Measurements from ENCODE around the gene NKIRAS2. TPM values are rescaled to one million over a fixed set of nuclear protein-coding genes. Genes with fewer than 3 reads are reported as not detected.

Gene NKIRAS2
- total RNA-seq, 6 experiments from 2014 or later: 37.1 to 43.9 (median 40.3) TPM

DNA sequence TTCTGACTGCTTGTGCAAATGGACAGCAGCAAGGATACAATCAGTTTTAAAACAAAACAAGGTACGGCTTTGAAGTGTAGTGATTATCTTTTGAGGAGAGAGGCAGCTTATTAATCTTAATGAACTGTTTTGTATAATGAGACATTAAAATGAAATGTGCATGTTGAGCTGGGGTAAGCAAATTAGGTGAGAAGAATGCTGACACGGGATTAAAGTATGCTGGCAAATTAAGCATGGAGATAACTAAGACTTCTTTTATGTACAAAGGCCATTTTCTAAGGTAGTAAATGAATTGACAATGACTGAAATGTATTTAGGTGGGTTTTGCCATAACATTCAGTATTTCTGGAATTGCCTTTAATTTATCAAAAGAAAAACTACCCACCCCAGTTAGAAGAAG lies 21.4 kb upstream of the NKIRAS2 start:
- no peaks in the 10 kb centered on the region for H3K9me3 Mint-ChIP-seq
- DNase-seq: no peak
- peaks cover 51% of the 10 kb centered on the region for H3K4me1 Mint-ChIP-seq (ENCODE audit: low read depth)
- TF ChIP-seq, protein P1, sequence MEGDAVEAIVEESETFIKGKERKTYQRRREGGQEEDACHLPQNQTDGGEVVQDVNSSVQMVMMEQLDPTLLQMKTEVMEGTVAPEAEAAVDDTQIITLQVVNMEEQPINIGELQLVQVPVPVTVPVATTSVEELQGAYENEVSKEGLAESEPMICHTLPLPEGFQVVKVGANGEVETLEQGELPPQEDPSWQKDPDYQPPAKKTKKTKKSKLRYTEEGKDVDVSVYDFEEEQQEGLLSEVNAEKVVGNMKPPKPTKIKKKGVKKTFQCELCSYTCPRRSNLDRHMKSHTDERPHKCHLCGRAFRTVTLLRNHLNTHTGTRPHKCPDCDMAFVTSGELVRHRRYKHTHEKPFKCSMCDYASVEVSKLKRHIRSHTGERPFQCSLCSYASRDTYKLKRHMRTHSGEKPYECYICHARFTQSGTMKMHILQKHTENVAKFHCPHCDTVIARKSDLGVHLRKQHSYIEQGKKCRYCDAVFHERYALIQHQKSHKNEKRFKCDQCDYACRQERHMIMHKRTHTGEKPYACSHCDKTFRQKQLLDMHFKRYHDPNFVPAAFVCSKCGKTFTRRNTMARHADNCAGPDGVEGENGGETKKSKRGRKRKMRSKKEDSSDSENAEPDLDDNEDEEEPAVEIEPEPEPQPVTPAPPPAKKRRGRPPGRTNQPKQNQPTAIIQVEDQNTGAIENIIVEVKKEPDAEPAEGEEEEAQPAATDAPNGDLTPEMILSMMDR (IDR thresholded peaks at IDR 0.05): no peak
- H3K36me3 Mint-ChIP-seq (ENCODE audit: low read depth): peaks cover 40% of the 10 kb centered on the region
- peak overlapping the region; percentile 12; the same call in 1 of the 2 replicates for H3K27ac Mint-ChIP-seq
- H3K27me3 Mint-ChIP-seq (ENCODE audit: insufficient read depth): no peaks in the 10 kb centered on the region
- H3K4me3 Mint-ChIP-seq: no peak overlapping the region

- H3K27ac Mint-ChIP-seq: no peak overlapping the region
- peaks cover 69% of the 10 kb centered on the region for H3K4me1 Mint-ChIP-seq (ENCODE audit: low read depth)
- TF ChIP-seq, protein P1 (IDR thresholded peaks at IDR 0.05): no peak
- H3K4me3 Mint-ChIP-seq: no peak overlapping the region
- peaks cover 35% of the 10 kb centered on the region for H3K36me3 Mint-ChIP-seq (ENCODE audit: low read depth)
- no peaks in the 10 kb centered on the region; the same call in 1 of the 2 replicates for H3K27me3 Mint-ChIP-seq (ENCODE audit: insufficient read depth)
- no peaks in the 10 kb centered on the region for H3K9me3 Mint-ChIP-seq
- DNase-seq: no peak
Measured at GRCh38 chr17:42000413-42001133, 19.3 kb upstream of the NKIRAS2 start.

- H3K27me3 Mint-ChIP-seq (ENCODE audit: insufficient read depth): no peaks in the 10 kb centered on the region; the same call in 1 of the 2 replicates
Measured at GRCh38 chr17:42001729-42002128, 18.2 kb upstream of the NKIRAS2 start.

DNA sequence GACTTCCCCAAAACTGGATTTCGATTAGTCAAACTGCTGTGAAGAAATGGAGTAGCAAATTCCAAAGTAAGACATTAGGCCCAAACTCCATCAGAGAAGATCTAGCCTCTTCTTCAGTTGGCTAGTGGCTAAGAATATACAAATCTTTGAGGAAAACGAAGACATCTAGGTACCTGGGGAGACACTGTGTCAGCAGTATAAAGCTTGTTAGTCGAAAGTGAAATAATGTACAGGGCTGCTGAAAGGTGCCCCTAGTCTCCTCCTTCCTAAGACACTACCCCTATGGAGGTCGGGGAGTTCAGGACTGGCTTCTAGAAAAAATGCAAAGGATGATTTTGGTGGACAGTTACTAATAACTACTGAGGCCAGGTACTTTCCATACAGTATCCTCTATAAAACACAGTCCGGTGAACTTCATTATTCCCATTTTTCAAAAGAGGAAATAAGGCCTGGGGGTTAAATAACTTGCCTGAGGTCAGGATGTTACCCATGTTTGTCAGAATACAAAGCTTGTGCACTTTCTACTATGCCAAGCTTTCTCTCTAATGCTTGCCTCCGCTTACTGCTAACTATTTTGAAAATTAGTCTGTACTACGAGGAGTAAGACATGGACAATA lies 17.6 kb upstream of the NKIRAS2 start:
- TF ChIP-seq, protein P1 (IDR thresholded peaks at IDR 0.05): no peak
- H3K27ac Mint-ChIP-seq: peak overlapping the region; percentile 78
- H3K4me1 Mint-ChIP-seq (ENCODE audit: low read depth): peaks cover 62% of the 10 kb centered on the region
- H3K27me3 Mint-ChIP-seq (ENCODE audit: insufficient read depth): no peaks in the 10 kb centered on the region; the same call in 1 of the 2 replicates
- no peaks in the 10 kb centered on the region for H3K9me3 Mint-ChIP-seq
- DNase-seq: no peak
- peak overlapping the region; percentile 28; the same call in 1 of the 2 replicates for H3K4me3 Mint-ChIP-seq
- peaks cover 26% of the 10 kb centered on the region for H3K36me3 Mint-ChIP-seq (ENCODE audit: low read depth)

More at GRCh38 chr17:42001729-42002128, 18.2 kb upstream of the NKIRAS2 start:
- peaks cover 27% of the 10 kb centered on the region for H3K36me3 Mint-ChIP-seq (ENCODE audit: low read depth)
- H3K4me3 Mint-ChIP-seq: no peak overlapping the region
- DNase-seq: no peak
- no peaks in the 10 kb centered on the region for H3K9me3 Mint-ChIP-seq
- peaks cover 62% of the 10 kb centered on the region for H3K4me1 Mint-ChIP-seq (ENCODE audit: low read depth)
- H3K27ac Mint-ChIP-seq: peak overlapping the region; percentile 13; the same call in 1 of the 2 replicates
- TF ChIP-seq, protein P1 (IDR thresholded peaks at IDR 0.05): no peak

GRCh38 chr17:42002792-42003301 lies 17.0 kb upstream of the NKIRAS2 start:
- peaks cover 64% of the 10 kb centered on the region for H3K4me1 Mint-ChIP-seq (ENCODE audit: low read depth)

More at GRCh38 chr17:42002792-42003301, 17.0 kb upstream of the NKIRAS2 start:
- Mint-ChIP-seq H3K4me3 (peak overlapping the region; percentile 28), H3K27me3 (ENCODE audit: insufficient read depth) (no peaks in the 10 kb centered on the region; the same call in 1 of the 2 replicates), H3K9me3 (no peaks in the 10 kb centered on the region), H3K36me3 (ENCODE audit: low read depth) (peaks cover 27% of the 10 kb centered on the region), H3K27ac (peak overlapping the region; percentile 78)
- DNase-seq: peak; percentile 46
- TF ChIP-seq, protein P1 (IDR thresholded peaks at IDR 0.05): no peak

All from HFFc6 (cell line).